Activated CD8-positive, alpha-beta T cell treated with anti-CD3 and anti-CD28 coated beads, Interleukin-2, amount 10 ng/mL, durations not matched to agents 7 days and 5 days (primary cell): ENCODE results near the gene TMEM223. TPM values are rescaled to one million over a fixed set of nuclear protein-coding genes. Genes with fewer than 3 reads are reported as not detected.
A peak's percentile ranks its signal among the peaks of the same experiment; 100 is the strongest.
"Not testable (repeated sequence)": the region's sequence is repeated elsewhere in the genome, so short reads cannot be mapped to it uniquely, and the experiment has no call there.

Experiments used
- ATAC-seq: fragments of 150-1000 bp; cut with Tn5 transposase; one replicate; pipeline ENCODE4 v1.10.0; 2021; ENCODE audit warnings: moderate library complexity
- CTCF ChIA-PET: fragments of 350-600 bp; sonication (Branson Sonifier 250); formaldehyde crosslinking; loops from one replicate; lab custom pipeline; 2021; ENCODE audit warnings: antibody characterized with exemption; lab: Charles Lee
- POLR2A ChIA-PET: fragments of 350-600 bp; sonication (Branson Sonifier 250); formaldehyde crosslinking; loops from one replicate; lab custom pipeline; 2021; ENCODE audit warnings: antibody characterized with exemption; lab: Charles Lee
- DNase-seq: peaks from one replicate; pipeline ENCODE4 v3.0.0-alpha.2; 2020
- H3K27ac Mint-ChIP-seq: one replicate; pipeline ENCODE4 v1.8.0; 2021; ENCODE audit warnings: mild to moderate bottlenecking, mixed read lengths
- H3K27me3 Mint-ChIP-seq: one replicate; pipeline ENCODE4 v1.8.0; 2021; ENCODE audit warnings: low read depth, mixed read lengths
- H3K36me3 Mint-ChIP-seq: one replicate; pipeline ENCODE4 v1.8.0; 2021; ENCODE audit warnings: low read depth, mixed read lengths
- H3K4me1 Mint-ChIP-seq: one replicate; pipeline ENCODE4 v1.8.0; 2021; ENCODE audit warnings: low read depth, mixed read lengths
- H3K4me3 Mint-ChIP-seq: one replicate; pipeline ENCODE4 v1.8.0; 2021; ENCODE audit warnings: mild to moderate bottlenecking, mixed read lengths
- H3K9me3 Mint-ChIP-seq: one replicate; pipeline ENCODE4 v1.8.0; 2022; ENCODE audit warnings: mixed read lengths; ENCODE audit not compliant: insufficient read depth
- total RNA-seq, 2 experiments: library from RNA; stranded (reverse); gene quantifications; one replicate each; pipeline ENCODE4 v1.2.3, GENCODE V29; 2021

TMEM223 gene, protein sequence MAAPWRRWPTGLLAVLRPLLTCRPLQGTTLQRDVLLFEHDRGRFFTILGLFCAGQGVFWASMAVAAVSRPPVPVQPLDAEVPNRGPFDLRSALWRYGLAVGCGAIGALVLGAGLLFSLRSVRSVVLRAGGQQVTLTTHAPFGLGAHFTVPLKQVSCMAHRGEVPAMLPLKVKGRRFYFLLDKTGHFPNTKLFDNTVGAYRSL
- total RNA-seq: 10 to 100 TPM; 20.1 to 20.3 TPM

DNA sequence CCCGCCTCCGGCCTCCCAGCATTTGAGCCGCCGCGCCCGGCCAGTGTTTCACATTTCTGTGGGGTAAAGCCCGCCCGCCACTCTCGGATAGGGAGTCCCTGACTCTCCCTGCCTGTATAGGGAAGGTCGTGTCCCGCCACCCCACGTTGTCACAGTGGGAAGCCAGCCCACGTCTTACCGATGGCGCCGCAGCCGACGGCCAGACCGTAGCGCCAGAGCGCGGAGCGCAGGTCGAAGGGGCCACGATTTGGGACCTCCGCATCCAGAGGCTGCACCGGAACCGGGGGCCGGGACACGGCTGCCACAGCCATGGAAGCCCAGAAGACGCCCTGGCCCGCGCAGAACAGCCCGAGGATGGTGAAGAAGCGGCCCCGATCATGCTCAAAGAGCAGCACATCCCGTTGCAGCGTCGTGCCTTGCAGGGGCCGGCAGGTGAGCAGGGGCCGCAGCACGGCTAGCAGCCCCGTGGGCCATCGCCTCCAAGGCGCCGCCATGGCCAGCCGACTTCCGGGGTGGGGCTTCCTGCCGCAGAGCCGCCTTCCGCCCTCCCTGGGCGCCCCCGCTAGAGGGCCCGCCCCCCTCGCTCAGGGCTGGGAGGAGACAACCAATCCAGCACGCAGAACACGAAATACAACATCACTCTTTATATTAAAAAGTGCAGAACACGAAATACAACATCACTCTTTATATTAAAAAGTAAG, at the start of gene TMEM223:
Gene TMEM223 (minus strand): TSS at position 506 of the 701 bp plus-strand sequence. CDS start 12 bp downstream, at position 494.
- peak within 1 kb of the TSS; percentile 88 for H3K4me3 Mint-ChIP-seq

DNA sequence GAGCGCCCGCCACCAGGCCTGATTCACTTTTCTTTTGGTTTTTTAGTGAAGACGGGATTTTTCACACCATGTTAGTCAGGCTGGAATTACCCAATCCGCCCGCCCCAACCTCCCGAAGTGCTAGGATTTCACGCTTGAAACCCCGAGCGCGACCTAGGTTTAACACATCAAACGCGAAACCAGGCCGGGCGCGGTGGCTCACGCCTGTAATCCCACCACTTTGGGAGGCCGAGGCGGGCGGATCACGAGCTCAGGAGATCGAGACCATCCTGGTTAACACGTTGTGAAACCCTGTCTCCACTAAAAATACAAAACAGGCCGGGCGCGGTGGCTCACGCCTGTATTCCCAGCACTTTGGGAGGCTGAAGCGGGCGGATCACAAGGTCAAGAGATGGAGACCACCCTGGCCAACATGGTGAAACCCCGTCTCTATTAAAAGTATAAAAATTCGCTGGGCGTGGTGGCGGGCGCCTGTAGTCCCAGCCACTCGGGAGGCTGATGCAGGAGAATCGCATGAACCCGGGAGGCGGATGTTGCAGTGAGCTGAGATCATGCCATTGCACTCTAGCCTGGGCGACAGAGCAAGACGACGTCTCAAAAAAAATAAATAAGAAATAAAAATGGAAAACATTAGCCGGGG, 49.0 kb upstream of the TMEM223 start:
- H3K36me3 Mint-ChIP-seq: peaks cover 18% of the 10 kb centered on the region
- peaks cover 23% of the 10 kb centered on the region for H3K4me1 Mint-ChIP-seq
- ChIA-PET CTCF (interaction anchor here (0.8 to 3.4 kb wide), 9 partner anchors 9 to 167 kb away, joined by 3 to 30 read pairs (median 4); partner anchors contain the start of genes SLC3A2, STX5 and TMEM179B), POLR2A (interaction anchor here (0.6 to 9.7 kb wide), 92 partner anchors 8 to 1905 kb away, joined by 3 to 507 read pairs (median 5); partner anchors contain the start of genes B3GAT3, BSCL2, C11orf98 and CSKMT)
- not testable (repeated sequence) for H3K9me3 Mint-ChIP-seq, H3K27ac Mint-ChIP-seq, H3K4me3 Mint-ChIP-seq, H3K27me3 Mint-ChIP-seq
- DNase-seq: peak; percentile 86
- peak; percentile 25 for ATAC-seq

More for the DNA sequence above, at the start of gene TMEM223:
- Mint-ChIP-seq H3K4me1 (peaks cover 44% of the 10 kb centered on the region), H3K27me3 (no peaks in the 10 kb centered on the region), H3K9me3 (no peaks in the 10 kb centered on the region), H3K27ac (peak within 1 kb of the TSS; percentile 93), H3K36me3 (peaks cover 82% of the 10 kb centered on the region)
- peak; percentile 78 for ATAC-seq
- CTCF ChIA-PET: interaction anchor here (0.7 to 1.9 kb wide), 4 partner anchors 9 to 71 kb away, joined by 3 to 5 read pairs (median 4); partner anchors contain the start of gene HNRNPUL2
- peak; percentile 94 for DNase-seq
- POLR2A ChIA-PET: interaction anchor here (0.8 to 7.8 kb wide), 13 partner anchors 9 to 181 kb away, joined by 3 to 190 read pairs (median 6); partner anchors contain the start of genes GANAB, HNRNPUL2, NXF1 and STX5

DNA sequence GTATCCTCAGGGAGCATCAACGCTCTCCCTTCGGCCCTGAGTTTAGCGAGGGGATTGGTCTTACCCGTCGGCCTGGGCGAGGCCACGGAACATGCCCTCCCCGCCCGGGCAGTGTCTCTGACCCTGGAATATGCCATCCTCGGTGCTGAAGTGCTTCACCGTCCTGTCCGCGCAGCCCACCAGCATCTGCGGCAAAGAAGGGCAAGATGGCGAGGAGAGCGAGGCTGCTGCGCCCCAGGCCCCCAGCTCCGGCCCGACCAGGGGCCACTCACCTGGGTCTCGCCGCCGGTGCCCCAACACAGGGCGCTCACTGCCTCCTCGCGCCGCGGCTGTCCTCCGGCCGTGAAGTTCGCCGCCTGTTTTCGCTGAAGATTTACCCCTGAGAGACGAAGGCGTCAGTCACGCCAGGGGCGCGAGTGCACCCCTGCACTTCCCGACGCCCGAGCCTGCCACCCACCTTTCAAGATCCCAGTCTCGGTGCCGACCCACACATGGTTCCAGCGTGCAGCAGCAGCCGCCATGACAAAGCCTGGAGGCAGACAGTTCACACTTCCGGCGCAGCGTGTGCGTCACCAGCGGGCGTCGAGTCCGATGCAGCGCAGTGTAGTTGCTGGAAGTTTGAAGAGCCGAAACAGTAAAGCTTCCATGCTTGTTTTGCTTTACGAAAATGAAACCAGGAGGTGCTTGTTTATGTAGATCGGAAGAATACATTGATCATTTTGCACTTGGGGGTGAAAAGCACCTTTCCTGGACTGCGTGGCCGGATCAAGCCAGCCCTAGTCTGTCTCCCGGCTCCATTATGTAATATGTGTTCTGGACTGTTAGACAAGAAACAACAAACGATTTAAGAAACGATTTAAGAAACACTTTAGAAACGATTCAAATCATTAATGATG, 47.5 kb upstream of the TMEM223 start, which contains the start of gene WDR74:
Gene WDR74 (minus strand): TSS at position 541 of the 896 bp plus-strand sequence. CDS start 20 bp downstream, at position 521.
- peak; percentile 96 for DNase-seq
- H3K27ac Mint-ChIP-seq: no peak within 1 kb of the TSS
- peaks cover 32% of the 10 kb centered on the region for H3K4me1 Mint-ChIP-seq
- no peak within 1 kb of the TSS for H3K4me3 Mint-ChIP-seq
- ChIA-PET POLR2A (interaction anchor here (1.0 to 9.7 kb wide), 16 partner anchors 11 to 238 kb away, joined by 3 to 507 read pairs (median 36); partner anchors contain the start of genes HNRNPUL2, LBHD1, MTA2 and NXF1), CTCF (interaction anchor here (1.3 to 3.4 kb wide), 4 partner anchors 17 to 53 kb away, joined by 3 to 30 read pairs (median 6); partner anchors contain the start of genes SLC3A2 and TMEM179B)
- no peaks in the 10 kb centered on the region for H3K27me3 Mint-ChIP-seq
- no peaks in the 10 kb centered on the region for H3K9me3 Mint-ChIP-seq
- peaks cover 33% of the 10 kb centered on the region for H3K36me3 Mint-ChIP-seq
- ATAC-seq: peak; percentile 42

DNA sequence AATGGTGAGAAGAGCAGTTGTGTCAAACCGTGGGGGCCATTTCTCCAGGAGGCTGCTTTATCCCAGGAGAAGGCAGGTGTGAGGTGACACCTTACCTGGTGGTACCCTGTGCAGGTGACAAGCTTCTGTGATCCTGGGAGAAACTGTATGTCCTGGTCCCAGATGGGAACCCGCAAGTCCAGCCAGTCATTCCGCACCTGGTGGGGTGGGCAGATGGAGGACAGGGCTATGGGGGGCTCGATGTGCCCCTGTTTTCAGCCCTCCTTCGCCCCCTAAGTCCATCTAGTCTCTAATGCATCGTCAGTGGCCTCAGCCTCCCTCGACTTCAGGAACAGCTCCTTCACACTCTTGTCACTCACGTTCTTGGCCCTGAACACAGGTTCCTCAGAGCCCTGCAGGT, 43.5 kb upstream of the TMEM223 start:
- Mint-ChIP-seq H3K36me3 (peaks cover 45% of the 10 kb centered on the region), H3K9me3 (no peaks in the 10 kb centered on the region), H3K4me1 (peaks cover 48% of the 10 kb centered on the region), H3K4me3 (no peak overlapping the region), H3K27me3 (no peaks in the 10 kb centered on the region), H3K27ac (no peak overlapping the region)
- no peak for DNase-seq
- no peak for ATAC-seq
- ChIA-PET POLR2A (interaction anchor here (0.9 to 1.2 kb wide), 3 partner anchors 19 to 1473 kb away, joined by 3 to 4 read pairs (median 3); no protein-coding TSS in a partner anchor), CTCF (interaction anchor here (3.3 kb wide), 1 partner anchor 49 kb away, joined by 12 read pairs; the partner anchor contains the start of gene TMEM179B)

DNA sequence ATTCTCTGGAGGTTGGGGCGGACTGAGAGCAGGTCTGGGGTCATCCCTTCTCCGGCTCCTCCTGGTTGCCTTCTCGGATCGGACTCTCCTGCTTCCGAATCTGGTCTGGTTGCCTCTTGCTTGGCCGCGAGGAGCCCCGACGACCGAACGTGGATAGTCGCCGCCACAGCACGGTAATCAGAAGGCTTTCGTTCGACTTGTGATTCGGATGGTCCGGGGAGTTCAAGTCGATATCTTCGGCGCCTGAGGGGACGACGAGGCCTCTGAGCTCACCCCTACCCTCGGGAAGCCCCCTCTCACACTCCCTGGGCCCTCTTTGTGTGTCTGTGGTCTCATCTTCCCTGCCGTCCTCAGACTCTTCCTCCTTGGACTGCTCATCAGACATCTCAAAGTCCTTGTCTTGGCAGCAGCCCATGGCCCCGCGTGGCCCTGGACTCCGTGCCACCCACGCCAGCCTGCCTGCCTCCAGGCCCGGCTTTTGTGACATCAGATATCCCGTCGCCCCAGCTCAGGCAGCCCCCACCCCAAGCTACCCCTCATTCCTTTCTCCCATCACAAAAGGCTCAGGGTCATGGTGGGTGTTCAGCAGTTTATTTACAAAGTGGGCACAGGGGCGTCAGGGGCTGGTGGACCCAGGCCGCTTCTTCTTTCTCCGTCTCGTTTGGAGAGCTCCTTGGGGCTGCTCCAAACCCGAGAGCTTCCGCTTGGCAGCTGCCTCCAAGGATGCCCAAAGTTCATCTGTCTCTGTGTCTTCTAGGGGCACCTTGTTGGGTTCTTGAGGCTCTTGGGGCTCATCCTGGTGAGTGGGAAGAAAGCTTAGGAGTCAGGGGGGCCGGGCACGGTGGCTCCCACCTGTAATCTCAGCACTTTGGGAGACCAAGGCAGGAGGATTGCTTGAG, 40.8 kb upstream of the TMEM223 start, which contains the start of gene TEX54:
Gene TEX54 (minus strand): TSS at position 506 of the 899 bp plus-strand sequence.
- no peaks in the 10 kb centered on the region for H3K27me3 Mint-ChIP-seq
- H3K4me3 Mint-ChIP-seq: peak within 1 kb of the TSS; percentile 92
- ChIA-PET CTCF (interaction anchor here (0.6 to 2.4 kb wide), 3 partner anchors 8 to 48 kb away, joined by 3 to 32 read pairs (median 6); partner anchors contain the start of genes SLC3A2 and TMEM179B), POLR2A (interaction anchor here (0.9 to 3.1 kb wide), 15 partner anchors 8 to 160 kb away, joined by 3 to 93 read pairs (median 5); partner anchors contain the start of genes HNRNPUL2, LBHD1, TAF6L and TMEM179B)
- peak within 1 kb of the TSS; percentile 98 for H3K27ac Mint-ChIP-seq
- DNase-seq: no peak
- H3K36me3 Mint-ChIP-seq: peaks cover 39% of the 10 kb centered on the region
- peaks cover 42% of the 10 kb centered on the region for H3K4me1 Mint-ChIP-seq
- ATAC-seq: no peak
- H3K9me3 Mint-ChIP-seq: no peaks in the 10 kb centered on the region

DNA sequence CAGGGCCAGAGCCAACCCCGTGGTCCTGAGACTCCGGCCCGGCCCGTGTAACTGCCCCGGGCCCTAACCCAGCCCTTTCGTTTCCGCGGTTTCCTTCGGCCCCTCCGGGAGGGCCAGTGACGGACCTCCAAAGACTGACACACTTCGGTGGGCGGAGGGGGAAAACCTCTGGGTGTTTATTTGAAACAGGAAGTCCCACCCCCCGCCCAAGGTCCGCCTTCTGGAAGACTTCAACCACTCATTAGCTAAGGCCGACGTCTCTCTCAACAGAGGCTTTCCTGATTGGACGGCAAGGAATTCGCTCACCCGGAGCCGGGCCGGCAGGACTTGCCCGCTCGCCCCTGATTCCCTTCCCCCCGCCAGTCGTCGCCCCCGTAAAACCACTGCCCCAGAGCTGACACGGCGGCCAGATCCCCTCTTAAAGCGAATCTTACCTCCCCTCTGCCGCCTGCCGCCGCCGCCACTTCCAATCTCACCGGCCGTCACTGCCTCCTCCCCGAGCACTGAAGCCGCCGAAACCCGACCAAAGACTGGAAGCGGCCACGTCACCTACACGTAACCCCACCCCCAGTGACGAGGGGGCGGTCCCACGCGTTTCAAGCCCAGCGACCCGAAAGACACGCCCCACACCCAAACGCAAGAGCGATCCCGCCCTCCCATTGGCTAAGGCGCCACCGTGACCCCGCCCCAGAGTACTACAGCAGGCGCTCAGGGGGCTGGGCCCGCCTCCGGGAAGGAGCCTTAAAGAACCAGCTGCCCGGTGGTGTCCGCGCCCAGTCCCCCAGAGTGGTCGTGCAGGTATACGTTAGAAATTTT, 39.9 kb upstream of the TMEM223 start, which contains the start of gene STX5:
Gene STX5 (minus strand): TSS at position 532 of the 816 bp plus-strand sequence. CDS start 808 bp downstream, outside the sequence.
- H3K4me3 Mint-ChIP-seq: peak within 1 kb of the TSS; percentile 92
- DNase-seq (peak; percentile 100), ATAC-seq (peak; percentile 91)
- CTCF ChIA-PET: interaction anchor here (0.6 to 2.4 kb wide), 9 partner anchors 9 to 848 kb away, joined by 3 to 32 read pairs (median 3); partner anchors contain the start of genes NXF1, SLC3A2 and TMEM179B
- peaks cover 45% of the 10 kb centered on the region for H3K36me3 Mint-ChIP-seq
- peak within 1 kb of the TSS; percentile 98 for H3K27ac Mint-ChIP-seq
- peaks cover 39% of the 10 kb centered on the region for H3K4me1 Mint-ChIP-seq
- H3K27me3 Mint-ChIP-seq: no peaks in the 10 kb centered on the region
- no peaks in the 10 kb centered on the region for H3K9me3 Mint-ChIP-seq
- POLR2A ChIA-PET: interaction anchor here (0.6 to 3.1 kb wide), 24 partner anchors 8 to 1949 kb away, joined by 3 to 93 read pairs (median 5); partner anchors contain the start of genes CSKMT, HNRNPUL2, LBHD1 and TAF6L

DNA sequence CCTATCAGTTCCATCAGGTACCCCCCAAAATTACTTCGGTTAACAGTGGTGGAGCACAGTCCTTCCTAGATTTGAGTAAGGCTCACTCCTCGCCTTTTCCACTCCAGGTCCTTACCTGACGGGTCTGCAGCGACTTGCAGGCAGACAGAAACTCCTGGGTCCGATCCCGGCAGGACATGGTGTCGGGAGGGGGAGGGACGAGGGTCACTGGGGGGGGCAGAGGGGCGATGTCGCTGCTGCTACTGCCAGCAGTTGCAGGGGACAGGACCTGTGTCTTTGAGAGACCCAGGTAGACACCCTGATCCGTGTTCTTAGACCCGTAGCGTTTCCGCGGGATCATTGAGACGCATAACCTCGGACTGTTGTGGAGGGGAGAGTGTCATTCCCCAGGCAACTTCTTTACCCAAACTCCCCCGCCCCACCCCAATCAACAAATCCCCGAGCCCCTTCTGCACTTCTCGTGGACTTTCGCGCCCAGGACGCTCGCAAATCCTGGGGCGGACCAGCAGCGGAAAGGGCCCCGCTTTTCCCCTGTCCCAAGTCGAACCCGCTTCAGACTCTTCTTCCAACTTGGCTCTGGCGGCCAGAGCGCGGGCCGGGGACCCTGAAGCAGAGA, 39.2 kb upstream of the TMEM223 start:
- ChIA-PET CTCF (interaction anchor here (0.6 to 2.4 kb wide), 6 partner anchors 10 to 848 kb away, joined by 3 to 32 read pairs (median 5); partner anchors contain the start of genes NXF1 and TMEM179B), POLR2A (interaction anchor here (0.6 to 5.8 kb wide), 20 partner anchors 7 to 165 kb away, joined by 3 to 93 read pairs (median 5); partner anchors contain the start of genes CSKMT, HNRNPUL2, LBHD1 and TAF6L)
- H3K4me3 Mint-ChIP-seq: peak overlapping the region; percentile 92
- peaks cover 41% of the 10 kb centered on the region for H3K36me3 Mint-ChIP-seq
- H3K27me3 Mint-ChIP-seq: no peaks in the 10 kb centered on the region
- H3K9me3 Mint-ChIP-seq: no peaks in the 10 kb centered on the region
- H3K4me1 Mint-ChIP-seq: peaks cover 35% of the 10 kb centered on the region
- peak overlapping the region; percentile 98 for H3K27ac Mint-ChIP-seq
- peak; percentile 38 for DNase-seq
- ATAC-seq: no peak

DNA sequence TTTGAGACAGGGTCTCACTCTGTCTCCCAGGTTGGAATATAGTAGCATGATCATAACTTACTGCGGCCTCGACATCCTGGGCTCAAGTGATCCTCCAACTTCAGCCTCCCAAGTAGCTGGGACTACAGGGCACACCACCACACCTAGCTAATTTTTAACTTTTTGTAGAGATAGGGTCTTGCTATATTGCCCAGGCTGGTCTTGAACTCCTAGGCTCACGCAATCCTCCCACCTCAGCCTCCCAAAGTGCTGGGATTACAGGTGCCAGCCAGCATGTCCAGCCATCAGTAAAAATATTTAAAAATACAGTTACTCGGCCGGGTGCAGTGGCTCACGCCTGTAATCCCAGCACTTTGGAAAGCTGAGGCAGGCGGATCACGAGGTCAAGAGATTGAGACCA, 36.3 kb upstream of the TMEM223 start:
- H3K4me1 Mint-ChIP-seq: peaks cover 39% of the 10 kb centered on the region
- H3K27ac Mint-ChIP-seq, H3K9me3 Mint-ChIP-seq, H3K4me3 Mint-ChIP-seq, H3K27me3 Mint-ChIP-seq, ATAC-seq, DNase-seq: not testable (repeated sequence)
- ChIA-PET CTCF (interaction anchor here (1.1 to 1.8 kb wide), 4 partner anchors 34 to 42 kb away, joined by 3 to 12 read pairs (median 6); partner anchors contain the start of gene TMEM179B), POLR2A (interaction anchor here (0.9 to 5.8 kb wide), 3 partner anchors 12 to 27 kb away, joined by 3 to 47 read pairs (median 13); partner anchors contain the start of genes NXF1 and WDR74)
- peaks cover 45% of the 10 kb centered on the region for H3K36me3 Mint-ChIP-seq
